ENCODE measurements around the gene PIGC. TPM values are rescaled to one million over a fixed set of nuclear protein-coding genes. Genes with fewer than 3 reads are reported as not detected.

Gene PIGC
- total and polyA plus RNA-seq, 10 of the 15 experiments (the other 5 are each of a cell fraction or from before 2014, with no cell fraction given), result 11.0 to 37.3 (median 19.6) TPM

GRCh38 chr1:172489847-172490246, 46.0 kb upstream of the PIGC start:
- ATAC-seq (no peak), FAIRE-seq (no peak), DNase-seq (ENCODE audit: low read depth, low spot score) (no peak)
- H3K9ac ChIP-seq (ENCODE audit: control insufficient read depth, insufficient read depth, low read length), result no peak overlapping the region
- no peak overlapping the region for H3K27ac ChIP-seq (ENCODE audit: control insufficient read depth, insufficient read depth)
- SMC1A ChIA-PET (ENCODE audit: uncharacterized antibody, unreplicated experiment), result no interaction called here
- in situ Hi-C loops (cut with MboI), result no loop called here
- H4K20me1 ChIP-seq (ENCODE audit: control insufficient read depth, insufficient read depth), result no peaks in the 10 kb centered on the region
- H3K4me3 ChIP-seq, result no peak overlapping the region
- no peak for TF ChIP-seq JUND (IDR thresholded peaks at IDR 0.05; ENCODE audit: low read depth, low read length)
- no peak for TF ChIP-seq SMC3 (IDR thresholded peaks at IDR 0.05; ENCODE audit: borderline replicate concordance, low read length)
- no peak for TF ChIP-seq SREBF1 (IDR thresholded peaks at IDR 0.05; ENCODE audit: low read length)
- TF ChIP-seq, protein P1, sequence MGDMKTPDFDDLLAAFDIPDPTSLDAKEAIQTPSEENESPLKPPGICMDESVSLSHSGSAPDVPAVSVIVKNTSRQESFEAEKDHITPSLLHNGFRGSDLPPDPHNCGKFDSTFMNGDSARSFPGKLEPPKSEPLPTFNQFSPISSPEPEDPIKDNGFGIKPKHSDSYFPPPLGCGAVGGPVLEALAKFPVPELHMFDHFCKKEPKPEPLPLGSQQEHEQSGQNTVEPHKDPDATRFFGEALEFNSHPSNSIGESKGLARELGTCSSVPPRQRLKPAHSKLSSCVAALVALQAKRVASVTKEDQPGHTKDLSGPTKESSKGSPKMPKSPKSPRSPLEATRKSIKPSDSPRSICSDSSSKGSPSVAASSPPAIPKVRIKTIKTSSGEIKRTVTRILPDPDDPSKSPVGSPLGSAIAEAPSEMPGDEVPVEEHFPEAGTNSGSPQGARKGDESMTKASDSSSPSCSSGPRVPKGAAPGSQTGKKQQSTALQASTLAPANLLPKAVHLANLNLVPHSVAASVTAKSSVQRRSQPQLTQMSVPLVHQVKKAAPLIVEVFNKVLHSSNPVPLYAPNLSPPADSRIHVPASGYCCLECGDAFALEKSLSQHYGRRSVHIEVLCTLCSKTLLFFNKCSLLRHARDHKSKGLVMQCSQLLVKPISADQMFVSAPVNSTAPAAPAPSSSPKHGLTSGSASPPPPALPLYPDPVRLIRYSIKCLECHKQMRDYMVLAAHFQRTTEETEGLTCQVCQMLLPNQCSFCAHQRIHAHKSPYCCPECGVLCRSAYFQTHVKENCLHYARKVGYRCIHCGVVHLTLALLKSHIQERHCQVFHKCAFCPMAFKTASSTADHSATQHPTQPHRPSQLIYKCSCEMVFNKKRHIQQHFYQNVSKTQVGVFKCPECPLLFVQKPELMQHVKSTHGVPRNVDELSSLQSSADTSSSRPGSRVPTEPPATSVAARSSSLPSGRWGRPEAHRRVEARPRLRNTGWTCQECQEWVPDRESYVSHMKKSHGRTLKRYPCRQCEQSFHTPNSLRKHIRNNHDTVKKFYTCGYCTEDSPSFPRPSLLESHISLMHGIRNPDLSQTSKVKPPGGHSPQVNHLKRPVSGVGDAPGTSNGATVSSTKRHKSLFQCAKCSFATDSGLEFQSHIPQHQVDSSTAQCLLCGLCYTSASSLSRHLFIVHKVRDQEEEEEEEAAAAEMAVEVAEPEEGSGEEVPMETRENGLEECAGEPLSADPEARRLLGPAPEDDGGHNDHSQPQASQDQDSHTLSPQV (IDR thresholded peaks at IDR 0.05), result no peak
- no peak for TF ChIP-seq YY1 (IDR thresholded peaks at IDR 0.05; ENCODE audit: low read depth, low read length)
- no peak for TF ChIP-seq ZNF384 (IDR thresholded peaks at IDR 0.05; ENCODE audit: borderline replicate concordance, low read depth, low read length)
- no peak for TF ChIP-seq MTA3 (IDR thresholded peaks at IDR 0.05; ENCODE audit: borderline replicate concordance, low read length)
- TF ChIP-seq HCFC1 (IDR thresholded peaks at IDR 0.05; ENCODE audit: low read length), result no peak
- no peak for TF ChIP-seq RB1 (IDR thresholded peaks at IDR 0.05; ENCODE audit: borderline replicate concordance)
- peaks cover 0 to 3% of the 10 kb centered on the region in 2 experiments; a peak in 1 of 4 replicates for H3K27me3 ChIP-seq (replicated peaks in 1 of 2; ENCODE audit: control insufficient read depth in 2 of 2, insufficient read depth in 2 of 2, low read length in 1 of 2)
- no peaks in the 10 kb centered on the region for H3K79me2 ChIP-seq (ENCODE audit: control insufficient read depth, insufficient read depth, low read length)
- WGBS (ENCODE audit: insufficient coverage, insufficient replicate concordance, low lambda C conversion rate, missing lambda C conversion rate), result 24% methylated on average over 3 of the region's 3 CpGs
- CTCF ChIA-PET, result interaction anchor here (1.1 kb wide), 1 partner anchor 9 kb away, joined by 3 read pairs; no protein-coding TSS in a partner anchor
- POLR2A ChIA-PET, result no interaction called here
- H3K4me2 ChIP-seq (ENCODE audit: control insufficient read depth, insufficient read depth), result no peak overlapping the region
- no peaks in the 10 kb centered on the region for H3K36me3 ChIP-seq (ENCODE audit: control insufficient read depth in 2 of 2, insufficient read depth in 2 of 2, low read length in 1 of 2)
- H3K4me1 ChIP-seq (ENCODE audit: control insufficient read depth, insufficient read depth, low read length), result no peaks in the 10 kb centered on the region
- no peaks in the 10 kb centered on the region for H3K9me3 ChIP-seq (replicated peaks; ENCODE audit: control insufficient read depth, insufficient read depth, low read length)
- RAD21 ChIA-PET (ENCODE audit: unreplicated experiment), result no interaction called here
- intact Hi-C loops (cut with micrococcal nuclease; ENCODE audit: unreplicated experiment), result no loop called here
- BruUV-seq (replicated peaks), result no TSS peak
- no peak overlapping the region for H2AFZ ChIP-seq (ENCODE audit: control insufficient read depth, low read depth, low read length)

Measured in GM12878 (cell line).